ENCODE results near the gene GREM1.

GRCh38 chr15:32718227-32718820 lies 520 bp downstream of the GREM1 start:
- TF ChIP-seq, protein P1, sequence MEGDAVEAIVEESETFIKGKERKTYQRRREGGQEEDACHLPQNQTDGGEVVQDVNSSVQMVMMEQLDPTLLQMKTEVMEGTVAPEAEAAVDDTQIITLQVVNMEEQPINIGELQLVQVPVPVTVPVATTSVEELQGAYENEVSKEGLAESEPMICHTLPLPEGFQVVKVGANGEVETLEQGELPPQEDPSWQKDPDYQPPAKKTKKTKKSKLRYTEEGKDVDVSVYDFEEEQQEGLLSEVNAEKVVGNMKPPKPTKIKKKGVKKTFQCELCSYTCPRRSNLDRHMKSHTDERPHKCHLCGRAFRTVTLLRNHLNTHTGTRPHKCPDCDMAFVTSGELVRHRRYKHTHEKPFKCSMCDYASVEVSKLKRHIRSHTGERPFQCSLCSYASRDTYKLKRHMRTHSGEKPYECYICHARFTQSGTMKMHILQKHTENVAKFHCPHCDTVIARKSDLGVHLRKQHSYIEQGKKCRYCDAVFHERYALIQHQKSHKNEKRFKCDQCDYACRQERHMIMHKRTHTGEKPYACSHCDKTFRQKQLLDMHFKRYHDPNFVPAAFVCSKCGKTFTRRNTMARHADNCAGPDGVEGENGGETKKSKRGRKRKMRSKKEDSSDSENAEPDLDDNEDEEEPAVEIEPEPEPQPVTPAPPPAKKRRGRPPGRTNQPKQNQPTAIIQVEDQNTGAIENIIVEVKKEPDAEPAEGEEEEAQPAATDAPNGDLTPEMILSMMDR (IDR thresholded peaks at IDR 0.05): no peak
- no peak for TF ChIP-seq EP300 (IDR thresholded peaks at IDR 0.05)

Measured in upper lobe of left lung (tissue), 4 donors.